HG03571 (cell line): ENCODE data around the gene FCRLA.

Source experiments
- ATAC-seq: cut with Tn5 transposase; IDR thresholded peaks from one replicate; pipeline ENCODE4 v1.9.1; 2021; ENCODE audit not compliant: unreplicated experiment

Gene FCRLA

GRCh38 chr1:161731241-161731640 lies 24.2 kb downstream of the FCRLA start:
- no peak for ATAC-seq

GRCh38 chr1:161731981-161732718 lies 25.1 kb downstream of the FCRLA start:
- no peak for ATAC-seq

GRCh38 chr1:161733526-161733925 lies 26.5 kb downstream of the FCRLA start:
- ATAC-seq = no peak

DNA sequence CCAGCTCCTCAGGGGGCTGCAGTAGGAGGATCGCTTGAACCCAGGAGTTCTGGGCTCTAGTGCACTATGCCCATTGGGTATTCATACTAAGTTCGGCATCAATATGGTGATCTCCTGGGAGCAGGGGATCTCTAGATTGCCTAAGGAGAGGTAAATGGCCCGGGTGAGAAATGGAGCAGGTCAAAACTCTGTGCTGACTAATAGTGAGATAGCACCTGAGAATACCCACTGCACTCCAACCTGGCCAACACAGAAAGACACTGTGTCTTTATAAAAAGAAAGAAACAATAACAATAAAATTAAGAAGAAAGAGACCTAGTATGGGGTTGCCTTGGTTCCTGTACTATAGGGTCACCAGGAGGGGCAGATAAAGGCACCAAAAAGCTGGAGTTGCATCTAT lies 28.8 kb downstream of the FCRLA start:
- no peak for ATAC-seq

DNA sequence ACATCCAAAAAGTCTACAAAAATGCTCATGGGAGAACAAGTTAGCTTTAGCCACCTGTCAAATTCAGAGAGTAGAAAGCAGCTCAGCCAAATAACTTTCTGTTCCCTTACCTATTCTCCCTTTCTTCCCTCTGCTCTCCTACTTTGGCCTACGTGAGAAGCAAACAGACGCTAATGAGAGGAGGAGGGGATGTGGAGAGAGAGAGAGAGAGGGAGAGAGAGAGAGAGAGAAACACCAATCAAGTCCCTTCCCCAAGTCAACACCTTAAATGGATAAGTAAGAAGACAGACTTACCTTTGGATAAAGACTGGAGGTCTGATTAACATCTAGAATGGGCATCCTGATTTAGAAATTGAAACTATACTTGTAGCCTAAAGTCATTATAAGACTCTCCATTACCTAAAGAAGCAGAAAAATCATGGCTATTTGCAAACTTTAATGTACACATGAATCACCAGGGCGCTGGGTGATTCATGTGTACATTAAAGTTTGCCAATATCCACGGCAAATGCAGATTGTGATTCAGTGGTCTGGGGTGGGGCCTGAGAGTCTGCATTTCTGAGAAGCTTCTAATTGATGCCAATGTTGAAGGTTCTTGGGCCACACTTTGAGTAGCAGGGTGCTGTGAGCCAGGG lies 29.4 kb downstream of the FCRLA start:
- no peak for ATAC-seq

DNA sequence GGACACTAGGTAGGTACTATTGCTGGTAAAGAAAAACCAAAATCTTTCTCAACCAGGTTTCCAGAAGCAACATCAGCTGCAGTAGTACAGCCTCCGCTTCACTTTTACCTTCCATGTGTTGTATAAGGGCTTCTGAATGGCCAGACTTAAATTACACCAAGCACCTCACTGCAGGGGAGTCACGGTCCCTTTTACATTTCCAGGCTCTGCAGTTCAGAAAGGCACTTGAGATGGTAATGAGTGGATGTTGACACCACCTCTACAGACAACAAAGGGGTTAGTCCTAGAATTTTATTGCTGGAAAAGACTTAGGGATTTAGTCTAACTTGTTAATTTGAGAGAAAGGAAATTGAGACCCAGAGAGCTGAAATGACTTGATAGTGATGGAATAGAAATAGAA lies 30.6 kb downstream of the FCRLA start:
- no peak for ATAC-seq

- ATAC-seq = peak; percentile 80
Observed at GRCh38 chr1:161738627-161739287, 31.7 kb downstream of the FCRLA start.

DNA sequence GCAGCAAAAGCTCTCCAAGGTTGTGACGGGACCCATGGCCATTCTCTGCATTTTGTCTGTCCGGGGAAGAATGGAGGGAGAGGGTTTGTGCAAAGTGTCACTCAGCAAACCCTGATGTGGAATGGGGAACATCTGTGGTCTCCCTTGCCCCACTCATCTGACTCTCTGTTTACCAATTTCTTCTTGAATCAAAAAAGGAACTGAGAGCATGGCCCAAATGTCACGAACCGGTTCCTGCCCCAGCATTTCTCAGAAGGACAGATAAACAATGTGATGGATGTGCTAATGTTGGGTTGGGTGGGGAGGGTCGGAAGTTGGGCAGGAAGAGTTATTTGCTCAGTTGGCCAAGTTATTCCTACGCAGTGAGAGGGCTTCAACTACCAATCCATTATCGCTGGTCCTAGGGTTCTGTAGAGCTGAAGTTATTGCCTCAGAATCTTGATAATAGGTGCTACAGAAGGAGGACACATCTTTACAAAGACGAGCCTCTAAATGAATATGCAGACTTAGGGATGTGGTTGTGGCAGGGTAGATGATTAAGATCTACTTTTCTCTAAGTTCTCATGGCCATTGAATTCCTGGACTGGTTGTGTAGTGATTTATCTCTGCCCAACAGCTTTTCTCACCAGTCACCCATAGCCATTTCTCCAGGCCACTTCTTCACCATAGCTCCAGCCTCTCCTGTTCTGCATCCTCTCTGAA lies 33.0 kb downstream of the FCRLA start:
- no peak for ATAC-seq

DNA sequence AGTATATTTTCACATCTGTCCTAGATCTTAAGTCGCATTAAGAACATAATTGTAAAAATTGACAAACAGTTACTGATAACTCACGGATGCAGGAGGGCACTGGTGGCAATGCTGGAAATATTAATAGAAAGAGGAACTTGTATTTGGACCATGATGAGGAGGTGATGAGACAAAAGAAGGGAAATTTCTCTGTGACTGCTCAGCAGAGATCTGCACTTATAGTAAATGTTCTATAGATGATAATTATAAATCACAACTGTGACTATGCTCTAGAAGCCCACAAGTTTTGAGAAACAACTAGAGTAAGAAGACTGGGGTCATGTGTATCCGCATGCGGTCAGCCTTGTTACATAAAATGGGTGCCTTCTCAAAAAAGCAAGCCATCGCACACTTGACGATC lies 33.9 kb downstream of the FCRLA start:
- no peak for ATAC-seq

GRCh38 chr1:161743231-161743630 lies 36.2 kb downstream of the FCRLA start:
- ATAC-seq = no peak

GRCh38 chr1:161747801-161748200 lies 40.8 kb downstream of the FCRLA start:
- ATAC-seq = no peak

- ATAC-seq = peak; percentile 95
Observed at GRCh38 chr1:161749509-161750407, 42.7 kb downstream of the FCRLA start, which contains the start of gene DUSP12. Gene DUSP12 (plus strand): TSS chr1:161749786. CDS start chr1:161749802, 16 bp downstream.

- no peak for ATAC-seq
Observed at GRCh38 chr1:161763522-161764098, 56.6 kb downstream of the FCRLA start.
